Activated CD8-positive, alpha-beta memory T cell treated with anti-CD3 and anti-CD28 coated beads, Interleukin-2, amount 50 U/mL, for 4 hours (primary cell): Measurements from ENCODE around the gene ETNPPL.
"Not testable (repeated sequence)": the region's sequence is repeated elsewhere in the genome, so short reads cannot be mapped to it uniquely, and the experiment has no call there.

Source experiments
- DNase-seq: peaks from one replicate; pipeline ENCODE4 v3.0.0-alpha.2; 2020

Gene ETNPPL

DNA sequence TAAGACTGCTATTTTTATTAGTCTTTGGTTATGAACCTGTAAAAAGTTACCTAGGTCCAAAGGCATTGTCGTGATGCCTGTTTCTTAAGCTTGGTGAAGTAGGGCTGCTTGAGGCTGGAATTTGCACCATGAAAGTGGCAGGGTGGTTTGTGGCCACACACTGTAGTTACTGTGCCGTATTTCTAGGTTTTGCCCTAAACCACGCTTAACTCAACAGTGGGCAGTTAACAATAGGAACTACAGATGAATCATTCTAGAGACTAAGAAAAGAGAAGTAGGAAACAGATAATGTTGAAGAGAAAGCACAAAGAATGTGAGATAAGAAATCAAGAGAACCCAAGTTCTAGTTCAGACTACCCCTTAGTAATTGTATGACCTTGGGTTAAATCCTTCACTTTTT, 11.5 kb downstream of the ETNPPL start:
- no peak for DNase-seq

- no peak for DNase-seq
Measured at GRCh38 chr4:108749119-108749518, 13.7 kb downstream of the ETNPPL start.

- no peak for DNase-seq
Measured at GRCh38 chr4:108746511-108746910, 16.3 kb downstream of the ETNPPL start.

DNA sequence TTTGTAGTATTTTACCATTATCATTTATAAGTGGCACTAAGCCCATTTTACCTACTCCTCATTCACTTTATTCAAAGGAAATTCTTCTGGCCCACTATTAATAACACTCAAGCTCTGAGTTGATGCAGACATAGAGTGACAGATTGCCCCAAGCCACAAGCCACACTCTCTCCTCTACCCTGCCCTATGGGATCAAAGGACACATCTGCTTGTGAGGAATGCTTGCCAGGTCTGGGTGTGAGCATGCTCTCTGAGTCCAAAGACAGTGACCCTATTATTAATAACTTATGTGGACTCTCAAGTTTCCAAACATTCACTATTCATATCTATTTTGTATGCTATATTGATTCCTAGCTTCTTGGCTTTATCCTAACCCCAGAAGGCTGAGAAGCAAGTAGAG, 18.5 kb downstream of the ETNPPL start:
- no peak for DNase-seq

GRCh38 chr4:108742451-108743420, 20.1 kb downstream of the ETNPPL start:
- no peak for DNase-seq

DNA sequence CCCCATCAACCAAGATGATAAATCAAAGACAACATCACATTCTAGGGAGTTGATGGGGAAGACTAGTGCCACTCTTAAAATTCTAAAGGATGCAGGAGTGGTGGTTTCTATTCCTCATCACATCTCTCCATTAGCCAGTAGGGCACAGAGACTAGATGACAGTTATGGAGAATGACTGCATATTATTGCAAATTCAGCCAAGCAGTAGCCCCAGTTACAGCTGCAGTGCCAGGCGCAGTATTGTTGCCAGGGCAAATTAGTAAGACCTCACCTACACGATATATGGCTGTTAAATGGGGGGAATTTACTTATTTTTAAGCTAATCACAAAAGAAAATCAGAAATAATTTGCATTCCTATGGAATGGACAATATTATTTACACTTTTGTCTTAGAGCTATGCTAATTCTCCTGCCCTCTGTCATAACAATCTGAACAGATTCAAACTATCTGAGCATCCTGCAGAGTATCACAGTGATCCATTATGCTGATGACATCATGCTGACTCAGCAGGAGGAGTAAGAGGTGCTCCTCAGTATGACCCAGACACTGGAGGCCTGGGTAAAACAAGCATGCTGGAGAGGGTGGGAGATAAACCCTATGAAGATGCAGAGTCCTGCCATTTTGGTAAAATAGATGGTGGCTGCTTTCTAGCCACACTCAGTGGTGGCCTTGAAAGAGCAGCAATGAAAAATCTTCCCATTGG, 24.7 kb downstream of the ETNPPL start:
- DNase-seq: no peak

GRCh38 chr4:108731006-108731405, 31.8 kb downstream of the ETNPPL start:
- no peak for DNase-seq

- no peak for DNase-seq
Measured at GRCh38 chr4:108730579-108730978, 32.3 kb downstream of the ETNPPL start.

DNA sequence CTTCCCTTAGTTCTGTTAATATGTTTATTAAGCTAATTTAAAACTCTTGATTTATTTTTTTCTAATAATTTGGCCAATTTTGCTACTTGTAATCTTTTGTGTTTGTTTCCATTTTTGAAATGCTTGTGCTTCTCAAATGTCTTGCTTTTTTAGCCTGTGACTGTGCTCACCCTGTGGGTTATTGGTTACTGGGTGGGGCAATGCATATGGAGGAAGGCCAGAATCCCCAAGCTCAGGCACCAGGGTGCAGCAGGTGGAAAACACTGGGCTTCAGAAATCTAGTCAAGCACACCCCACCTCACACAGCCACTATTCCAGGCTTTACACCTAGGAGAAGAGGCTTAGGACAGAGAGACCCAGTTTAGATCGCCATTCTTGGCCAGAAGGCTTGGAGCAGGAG, 33.1 kb downstream of the ETNPPL start:
- no peak for DNase-seq

DNA sequence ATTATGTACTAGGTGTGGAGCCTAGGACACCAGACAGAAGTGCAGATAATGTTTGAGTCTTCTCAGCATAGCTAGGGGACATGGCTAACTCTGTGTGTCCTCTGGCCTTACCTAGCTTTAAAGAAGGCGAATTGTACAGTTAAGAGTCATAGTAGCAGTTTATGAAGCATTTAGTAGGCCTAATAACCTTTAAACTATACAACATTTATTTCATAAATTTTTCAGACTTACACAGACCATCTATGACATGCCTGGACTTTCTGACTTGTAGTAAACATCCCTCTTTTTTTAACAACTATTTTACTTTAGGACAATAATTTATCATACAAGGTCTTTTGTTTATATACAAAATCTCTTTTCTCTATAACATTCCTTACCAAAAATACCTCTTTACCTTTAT, 37.4 kb downstream of the ETNPPL start:
- DNase-seq: no peak

DNA sequence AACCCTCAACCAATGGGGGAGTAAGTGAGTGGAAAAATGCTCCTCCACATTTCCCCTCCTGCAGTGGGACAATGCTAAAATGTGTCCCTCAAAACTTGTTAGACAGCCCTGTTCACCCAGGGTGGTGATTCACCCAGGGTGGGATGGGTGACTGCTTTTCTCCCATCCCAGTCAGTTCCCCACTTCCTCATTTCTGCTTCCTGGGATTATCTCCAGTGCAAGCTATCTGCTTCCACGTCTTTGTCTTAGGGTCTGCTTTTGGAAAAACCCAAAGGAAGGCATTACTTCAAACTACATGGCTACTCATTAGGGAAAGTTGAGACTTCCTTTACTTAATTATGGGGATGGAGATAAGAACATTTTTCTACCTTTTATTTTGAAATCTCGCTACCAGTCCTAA, 45.5 kb downstream of the ETNPPL start:
- no peak for DNase-seq

DNA sequence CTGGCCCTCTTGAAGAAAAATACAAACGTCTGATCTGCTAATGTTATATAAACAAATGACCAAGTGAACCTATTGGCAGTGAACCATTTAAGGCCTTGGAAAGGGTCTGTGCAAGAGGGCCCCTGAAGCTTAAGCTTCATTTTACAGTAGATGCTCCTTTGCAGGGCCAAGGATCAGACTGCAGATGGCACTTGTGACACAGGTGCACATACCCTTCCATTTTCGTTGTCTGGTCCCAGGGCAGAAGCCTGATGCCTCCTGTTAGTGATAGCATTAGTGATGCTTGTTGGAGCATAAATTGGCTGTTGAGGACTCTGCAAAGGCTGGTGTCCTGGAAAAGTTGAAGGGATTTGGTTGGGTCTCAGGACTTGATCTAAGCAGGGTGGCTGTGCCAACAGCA, 46.5 kb downstream of the ETNPPL start:
- no peak for DNase-seq

DNA sequence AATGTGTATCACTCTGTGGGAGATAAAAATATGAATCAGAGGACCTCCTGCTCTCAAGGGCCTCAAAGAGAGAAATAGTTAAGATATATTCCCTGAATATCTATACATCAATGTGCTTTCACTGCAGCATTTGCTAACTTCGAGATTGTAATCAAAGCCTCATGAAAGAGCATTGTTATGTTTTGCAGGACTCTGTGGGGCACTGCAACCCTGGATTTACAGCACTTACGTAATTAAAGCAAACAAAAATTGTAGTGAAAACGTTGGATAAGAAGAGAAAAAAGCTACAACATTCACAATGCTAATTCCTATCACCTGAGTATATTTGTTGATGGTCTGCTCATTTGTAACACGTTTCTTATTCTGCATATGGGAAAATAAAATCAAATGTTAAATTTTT, 48.0 kb downstream of the ETNPPL start:
- DNase-seq: no peak

DNA sequence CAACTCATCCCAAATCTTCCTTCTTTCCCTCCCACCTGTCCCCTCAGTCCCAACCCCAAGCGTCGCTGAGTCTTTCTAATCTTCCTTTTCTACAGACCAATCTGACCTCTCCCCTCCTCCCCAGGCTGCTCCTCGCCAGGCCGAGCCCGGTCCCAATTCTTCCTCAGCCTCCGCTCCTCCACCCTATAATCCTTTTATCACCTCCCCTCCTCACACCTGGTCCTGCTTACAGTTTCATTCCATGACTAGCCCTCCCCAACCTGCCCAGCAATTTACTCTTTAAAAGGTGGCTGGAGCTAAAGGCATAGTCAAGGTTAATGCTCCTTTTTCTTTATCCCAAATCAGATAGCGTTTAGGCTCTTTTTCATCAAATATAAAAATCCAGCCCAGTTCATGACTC, 52.3 kb downstream of the ETNPPL start:
- not testable (repeated sequence) for DNase-seq

GRCh38 chr4:108709722-108710121, 53.1 kb downstream of the ETNPPL start:
- no peak for DNase-seq

- DNase-seq: no peak
Measured at GRCh38 chr4:108709234-108709633, 53.6 kb downstream of the ETNPPL start.

DNA sequence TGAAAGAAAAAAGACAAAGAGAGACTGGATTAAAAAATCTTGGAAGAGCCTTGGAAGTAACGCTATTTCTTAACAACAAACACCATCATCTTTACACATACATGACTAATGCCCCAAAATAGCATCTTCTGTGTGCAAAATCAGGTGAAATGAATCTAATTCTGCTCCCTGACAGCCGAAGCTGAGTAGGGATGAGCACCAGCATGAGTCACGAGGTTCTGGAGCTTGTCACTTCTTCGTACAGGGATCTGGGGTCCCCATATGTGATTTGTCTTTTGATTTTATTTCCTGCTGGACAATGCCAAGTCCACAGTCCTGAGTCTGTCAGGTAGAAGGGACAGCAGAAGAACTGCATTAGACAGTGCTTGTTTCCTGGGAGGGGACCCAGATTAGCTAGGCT, 56.6 kb downstream of the ETNPPL start:
- DNase-seq: no peak

DNA sequence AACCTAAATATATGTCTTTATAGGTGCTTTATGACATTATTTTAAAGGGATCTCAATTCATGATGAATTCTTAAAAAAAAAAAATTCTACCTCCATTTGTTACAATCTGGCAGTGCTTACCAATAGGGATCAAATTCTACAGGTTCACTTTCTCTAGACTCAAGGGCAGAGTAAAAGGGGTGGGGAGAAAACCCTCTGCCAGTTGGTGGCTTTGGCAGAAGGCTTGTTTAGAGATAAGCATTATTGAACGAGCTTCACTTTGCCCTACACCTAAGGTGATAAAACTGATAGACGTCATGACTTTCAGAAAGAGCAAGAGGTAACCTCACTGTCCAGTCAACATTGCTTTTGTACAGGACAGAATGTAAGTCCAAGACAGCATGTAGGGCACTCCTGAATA, 58.9 kb downstream of the ETNPPL start:
- DNase-seq: no peak

DNA sequence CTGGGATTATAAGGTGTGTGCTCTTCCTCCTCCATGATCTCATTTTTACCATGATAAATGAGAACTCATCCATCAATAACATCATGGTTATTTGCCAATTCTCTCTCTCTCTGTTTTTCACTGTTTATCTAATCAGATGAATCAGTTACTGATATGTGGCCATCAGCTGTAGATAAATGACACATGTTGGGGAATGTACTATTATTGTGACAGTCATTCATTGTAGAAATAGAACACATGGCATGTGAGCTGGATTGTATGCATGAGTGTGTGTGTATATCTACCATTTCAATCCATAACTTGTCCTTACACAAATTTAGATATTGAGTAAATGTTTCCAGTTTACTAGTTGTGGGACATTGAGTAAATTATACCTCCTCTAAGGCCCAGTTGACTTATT, 59.5 kb downstream of the ETNPPL start:
- no peak for DNase-seq

- DNase-seq: no peak
Measured at GRCh38 chr4:108702960-108703359, 59.9 kb downstream of the ETNPPL start.

- DNase-seq: no peak
Measured at GRCh38 chr4:108700081-108700757, 62.6 kb downstream of the ETNPPL start.

DNA sequence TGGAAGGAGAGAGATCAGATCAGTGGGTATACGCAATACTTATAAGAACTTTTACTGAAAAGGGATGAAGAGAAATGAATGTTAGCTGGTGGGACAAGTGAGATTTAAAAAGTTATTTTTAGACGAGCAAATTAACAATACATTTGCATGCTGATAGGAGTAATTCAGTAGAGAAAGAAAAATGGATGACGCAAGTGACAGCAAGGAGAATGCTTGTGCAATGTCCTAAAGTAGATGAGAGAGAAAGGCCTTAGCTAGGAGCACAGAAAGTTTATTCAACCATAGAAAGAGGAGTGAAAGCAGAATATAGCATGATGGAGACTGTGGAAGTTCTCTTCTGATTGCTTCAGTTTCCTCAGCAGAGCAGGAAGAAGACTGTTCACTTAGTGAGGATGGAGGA, 66.7 kb downstream of the ETNPPL start:
- DNase-seq: no peak

- DNase-seq: no peak
Measured at GRCh38 chr4:108695062-108695461, 67.8 kb downstream of the ETNPPL start.

DNA sequence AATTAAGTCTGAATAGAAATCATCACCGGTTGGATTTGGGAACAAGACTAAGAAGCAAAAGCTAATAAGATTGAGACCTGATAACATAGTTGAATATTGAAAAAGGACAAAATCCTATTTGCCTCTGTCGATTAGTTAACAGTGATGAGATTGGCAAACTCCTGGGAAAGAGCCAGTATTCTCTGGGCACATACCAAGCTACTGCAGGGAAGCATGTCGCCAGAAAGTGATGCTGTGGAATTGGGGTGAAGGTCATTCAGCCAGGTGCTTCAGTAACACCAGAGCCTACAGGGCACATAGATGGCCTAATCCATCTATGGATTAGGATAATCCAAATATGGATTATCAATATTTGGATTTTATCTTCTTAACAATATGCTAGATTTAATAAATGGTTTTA, 68.4 kb downstream of the ETNPPL start:
- DNase-seq: no peak
